ENCODE data around the gene RALGPS2. TPM values are rescaled to one million over a fixed set of nuclear protein-coding genes. Genes with fewer than 3 reads are reported as not detected.

The RALGPS2 gene
- total and polyA plus RNA-seq, 2 of the 8 experiments (the other 6 are each of a cell fraction or from before 2014, with no cell fraction given): 6.7 to 38.0 TPM

DNA sequence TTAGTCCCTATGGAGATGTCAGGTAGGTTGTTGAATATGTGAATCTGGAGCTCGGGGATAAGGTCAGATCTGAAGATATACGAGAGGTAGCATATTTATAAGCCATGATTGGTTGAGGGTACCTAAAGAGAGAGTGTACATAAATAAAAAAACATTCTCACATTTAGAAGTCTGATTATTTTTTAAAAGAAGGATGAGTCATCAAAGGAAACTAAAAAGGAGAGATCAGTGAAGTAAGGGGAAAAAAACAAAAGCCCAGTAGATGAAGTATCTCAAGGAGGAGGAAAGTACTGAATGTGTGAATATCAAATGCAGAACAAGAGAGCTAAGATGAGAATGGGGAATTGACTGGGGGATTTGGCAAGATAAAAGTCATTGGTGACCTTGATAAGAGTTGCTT is 161.5 kb downstream of the RALGPS2 start:
- CTCF ChIA-PET (ENCODE audit: partially characterized antibody): interaction anchor here (2.4 kb wide), 1 partner anchor 116 kb away, joined by 12 read pairs; no protein-coding TSS in a partner anchor

More for the DNA sequence above, 161.5 kb downstream of the RALGPS2 start:
- TF ChIP-seq, protein P1, sequence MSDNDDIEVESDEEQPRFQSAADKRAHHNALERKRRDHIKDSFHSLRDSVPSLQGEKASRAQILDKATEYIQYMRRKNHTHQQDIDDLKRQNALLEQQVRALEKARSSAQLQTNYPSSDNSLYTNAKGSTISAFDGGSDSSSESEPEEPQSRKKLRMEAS (IDR thresholded peaks at IDR 0.05): no peak
- TF ChIP-seq TCF12 (IDR thresholded peaks at IDR 0.05; ENCODE audit: low read depth, low read length): no peak
- Histone ChIP-seq H3K23me2 (ENCODE audit: low read depth, low read length) (no peaks in the 10 kb centered on the region), H4K91ac (replicated peaks; ENCODE audit: insufficient read length, low read length) (no peak overlapping the region), H3K9me3 (ENCODE audit: insufficient read depth in 2 of 2, low read depth in 1 of 2, low read length in 1 of 2) (no peaks in the 10 kb centered on the region), H2BK5ac (ENCODE audit: low read depth, low read length) (no peak overlapping the region), H3K79me1 (ENCODE audit: low read depth, low read length) (no peaks in the 10 kb centered on the region), H3K4me3 (ENCODE audit: extremely low read depth in 1 of 4, insufficient read depth in 2 of 4, low read depth in 3 of 4, low read length in 4 of 4) (no peak overlapping the region), H2BK15ac (ENCODE audit: low read length) (no peak overlapping the region), H2AFZ (ENCODE audit: low read length) (no peak overlapping the region), H3K27ac (ENCODE audit: low read depth, low read length) (no peak overlapping the region), H2BK120ac (replicated peaks; ENCODE audit: low read depth, low read length) (no peak overlapping the region), H3K27me3 (replicated peaks in 1 of 4; ENCODE audit: control insufficient read depth in 3 of 4, extremely low read depth in 1 of 4, insufficient read depth in 3 of 4, low read length in 3 of 4) (no peaks in the 10 kb centered on the region), H3K4me1 (replicated peaks in 1 of 4; ENCODE audit: control insufficient read depth in 3 of 4, insufficient read depth in 4 of 4, low read length in 3 of 4) (no peaks in the 10 kb centered on the region), H3K14ac (ENCODE audit: insufficient read length) (no peak overlapping the region), H2BK20ac (ENCODE audit: low read length) (no peak overlapping the region), H4K5ac (ENCODE audit: insufficient read length, low read depth, low read length) (no peak overlapping the region), H3K18ac (ENCODE audit: extremely low read depth, low read length) (no peak overlapping the region), H2BK12ac (ENCODE audit: low read depth, low read length) (no peak overlapping the region), H4K20me1 (replicated peaks in 1 of 2; ENCODE audit: control insufficient read depth in 1 of 2, insufficient read depth in 2 of 2, low read length in 2 of 2) (no peaks in the 10 kb centered on the region), H3K36me3 (ENCODE audit: control insufficient read depth in 2 of 4, insufficient read depth in 4 of 4, low read length in 3 of 4) (peaks cover 0 to 19% (median 2%) of the 10 kb centered on the region in 4 experiments; a peak in 3 of 8 replicates), H4K8ac (ENCODE audit: extremely low read depth, insufficient read depth, low read length) (no peak overlapping the region), H2AK5ac (ENCODE audit: low read depth, low read length) (no peak overlapping the region), H3K79me2 (ENCODE audit: control insufficient read depth in 1 of 2, insufficient read depth in 2 of 2, low read length in 2 of 2) (no peaks in the 10 kb centered on the region), H3K23ac (ENCODE audit: insufficient read length) (no peak overlapping the region), H3K56ac (replicated peaks; ENCODE audit: insufficient read length, low read depth, low read length) (no peak overlapping the region), H3K4me2 (ENCODE audit: insufficient read depth in 1 of 2, low read depth in 2 of 2, low read length in 2 of 2) (no peak overlapping the region), H3K9ac (replicated peaks in 1 of 4; ENCODE audit: extremely low read depth in 1 of 4, low read depth in 3 of 4, low read length in 3 of 4) (no peak overlapping the region), H3K4ac (replicated peaks; ENCODE audit: insufficient read length, low read depth, low read length) (no peak overlapping the region)
- FAIRE-seq: no peak
- no peak for DNase-seq (ENCODE audit: low read depth in 1 of 2, low spot score in 2 of 2)
- POLR2A ChIA-PET (ENCODE audit: partially characterized antibody): no interaction called here
- WGBS, 2 experiments (ENCODE audit: extremely low coverage in 1 of 2, insufficient coverage in 1 of 2, insufficient read length in 1 of 2, insufficient replicate concordance in 2 of 2, low coverage in 1 of 2, low lambda C conversion rate in 2 of 2, missing lambda C conversion rate in 1 of 2): 96% methylated on average over 2 of the region's 2 CpGs; no CpG with 5 or more reads in 1 of the 2 experiments
